HepG2 (cell line): ENCODE results near the gene NT5C. TPM values are rescaled to one million over a fixed set of nuclear protein-coding genes. Genes with fewer than 3 reads are reported as not detected.
A peak's percentile ranks its signal among the peaks of the same experiment; 100 is the strongest.

Experiments
- FOSL2 ChIP-seq: sonication (generic); formaldehyde crosslinking; IDR thresholded peaks from 2 replicates; pipeline ENCODE4 v1.4.0; 2020; ENCODE audit warnings: missing genetic modification reagents
- GMEB1 ChIP-seq: sonication (generic); formaldehyde crosslinking; IDR thresholded peaks from 2 replicates; pipeline ENCODE4 v1.5.1; 2020; ENCODE audit warnings: missing genetic modification reagents, mild to moderate bottlenecking, borderline replicate concordance
- GPBP1L1 ChIP-seq: sonication (generic); formaldehyde crosslinking; IDR thresholded peaks from 2 replicates; pipeline ENCODE4 v1.5.0; 2020; ENCODE audit warnings: mild to moderate bottlenecking, missing genetic modification reagents
- GPN1 ChIP-seq: sonication (generic); formaldehyde crosslinking; IDR thresholded peaks from 2 replicates; pipeline ENCODE4 v1.5.1; 2020; ENCODE audit warnings: missing genetic modification reagents, borderline replicate concordance
- MNT ChIP-seq: fragments of 450-650 bp; IDR thresholded peaks from 2 replicates; pipeline ENCODE4 v1.6.1; 2016
- PBX2 ChIP-seq: IDR thresholded peaks from 2 replicates; pipeline ENCODE4 v1.6.1; 2016; ENCODE audit warnings: control low read depth
- PTBP1 ChIP-seq: fragments of 200-400 bp; formaldehyde crosslinking; IDR thresholded peaks from 2 replicates; pipeline ENCODE4 v1.6.1; 2018; ENCODE audit warnings: low read length, low read depth; ENCODE audit not compliant: poor library complexity, severe bottlenecking
- SALL1 ChIP-seq: sonication (generic); formaldehyde crosslinking; IDR thresholded peaks from 2 replicates; pipeline ENCODE4 v1.8.0; 2022; ENCODE audit warnings: mild to moderate bottlenecking, missing genetic modification reagents
- SNAPC2 ChIP-seq: sonication (generic); formaldehyde crosslinking; IDR thresholded peaks from 2 replicates; pipeline ENCODE4 v1.8.1; 2022; ENCODE audit warnings: mild to moderate bottlenecking, missing genetic modification reagents
- SP2 ChIP-seq: sonication (generic); formaldehyde crosslinking; IDR thresholded peaks from 2 replicates; pipeline ENCODE4 v1.5.1; 2020; ENCODE audit warnings: mild to moderate bottlenecking, missing genetic modification reagents
- ZBTB21 ChIP-seq: sonication (generic); formaldehyde crosslinking; IDR thresholded peaks from 2 replicates; pipeline ENCODE4 v1.4.0; 2020; ENCODE audit warnings: missing genetic modification reagents
- ZBTB7A ChIP-seq: sonication (generic); formaldehyde crosslinking; IDR thresholded peaks from 2 replicates; pipeline ENCODE4 v1.8.0; 2022; ENCODE audit warnings: mild to moderate bottlenecking, missing genetic modification reagents
- ZNF264 ChIP-seq: sonication (generic); formaldehyde crosslinking; IDR thresholded peaks from 2 replicates; pipeline ENCODE4 v1.4.0; 2020; ENCODE audit warnings: missing genetic modification reagents
- ZNF773 ChIP-seq: sonication (generic); formaldehyde crosslinking; IDR thresholded peaks from 2 replicates; pipeline ENCODE4 v1.4.0; 2020; ENCODE audit warnings: missing genetic modification reagents, borderline replicate concordance
- ZNF788 ChIP-seq: sonication (generic); formaldehyde crosslinking; IDR thresholded peaks from 2 replicates; pipeline ENCODE4 v1.5.0; 2020; ENCODE audit warnings: mild to moderate bottlenecking, missing genetic modification reagents, borderline replicate concordance
- polyA plus RNA-seq, 8 experiments: library from polyadenylated mRNA; depleted of rRNA in 3 of 8; stranded (reverse) in 7 of 8; unstranded in 1 of 8; fragments of >200 nt; fragmentation: Illumina TruSeq in 4 of 8; extraction: Trizol in 4 of 8; gene quantifications; 2 replicates each; pipeline versions ENCODE4 v1.2.1 to v1.2.3, GENCODE V29; 2011 to 2016; ENCODE audit warnings: low read depth in 4 of 8, missing spikeins in 1 of 8, mixed read lengths in 1 of 8; ENCODE audit not compliant: insufficient read depth in 1 of 8
- total RNA-seq, 5 experiments: library from RNA; depleted of rRNA; stranded (reverse); fragments of >200 nt; fragmentation: Illumina TruSeq; extraction: Trizol; gene quantifications; 2 replicates each; pipeline ENCODE4 v1.2.3, GENCODE V29; 2016; ENCODE audit warnings: low read depth in 1 of 5

The NT5C gene
- total and polyA plus RNA-seq, 2 of the 13 experiments (the other 11 are each of a cell fraction or from before 2014, with no cell fraction given): 42.8 to 48.6 TPM

- TF ChIP-seq MNT (peak; percentile 86), GMEB1 (CRISPR knock-in tag) (no peak), ZNF773 (CRISPR knock-in tag) (no peak), SNAPC2 (CRISPR knock-in tag) (no peak), SP2 (CRISPR knock-in tag) (no peak), ZNF788 (CRISPR knock-in tag) (no peak), GPN1 (CRISPR knock-in tag) (no peak), PBX2 (CRISPR knock-in tag) (no peak), PTBP1 (no peak), ZBTB21 (CRISPR knock-in tag) (no peak), FOSL2 (CRISPR knock-in tag) (0 out of 2 replicates have a peak, but pooled peaks have one; percentile 24), SALL1 (0 out of 2 replicates have a peak, but pooled peaks have one; percentile 28), ZBTB7A (CRISPR knock-in tag) (0 out of 2 replicates have a peak, but pooled peaks have one; percentile 23), GPBP1L1 (CRISPR knock-in tag) (no peak), ZNF264 (CRISPR knock-in tag) (no peak)
Measured at GRCh38 chr17:75082683-75083082, 48.9 kb downstream of the NT5C start (continued).
